ENCODE data around the gene MYPOP.

DNA sequence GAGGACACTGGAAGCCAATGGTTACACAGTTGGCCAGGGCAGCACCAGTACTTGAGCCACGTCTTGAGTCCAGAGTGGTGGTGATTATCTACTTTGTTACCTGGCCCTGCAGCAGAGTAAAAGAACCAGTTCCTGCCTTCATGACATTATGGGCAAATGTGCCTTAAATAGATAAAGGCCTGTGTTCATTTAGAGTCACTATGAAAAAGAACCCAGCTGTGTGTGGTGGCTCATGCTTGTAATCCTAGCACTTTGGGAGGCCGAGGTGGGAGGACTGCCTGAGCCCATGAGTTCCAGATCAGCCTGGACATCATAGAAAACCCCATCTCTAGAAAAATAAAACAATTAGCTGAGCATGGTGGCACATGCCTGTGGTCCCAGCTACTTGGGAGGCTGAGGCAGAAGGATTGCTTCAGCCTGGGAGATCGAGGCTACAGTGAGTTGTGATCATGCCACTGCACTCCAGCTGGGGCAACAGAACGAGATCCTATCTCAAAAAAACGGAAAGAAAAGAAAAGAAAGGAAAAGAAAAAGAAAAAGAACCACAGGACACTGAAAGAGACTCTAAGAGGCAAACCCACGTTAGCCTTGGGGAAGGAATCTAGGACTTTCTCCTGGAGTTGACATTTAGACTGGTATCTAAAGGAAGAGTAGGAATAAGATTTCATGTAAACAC lies 13.1 kb downstream of the MYPOP start:
- TF ChIP-seq SIN3A (IDR thresholded peaks at IDR 0.05; ENCODE audit: low read depth, low read length) (no peak), RAD21 (IDR thresholded peaks at IDR 0.05; ENCODE audit: insufficient read depth, low read depth, low read length) (no peak)
- TF ChIP-seq, protein P1, sequence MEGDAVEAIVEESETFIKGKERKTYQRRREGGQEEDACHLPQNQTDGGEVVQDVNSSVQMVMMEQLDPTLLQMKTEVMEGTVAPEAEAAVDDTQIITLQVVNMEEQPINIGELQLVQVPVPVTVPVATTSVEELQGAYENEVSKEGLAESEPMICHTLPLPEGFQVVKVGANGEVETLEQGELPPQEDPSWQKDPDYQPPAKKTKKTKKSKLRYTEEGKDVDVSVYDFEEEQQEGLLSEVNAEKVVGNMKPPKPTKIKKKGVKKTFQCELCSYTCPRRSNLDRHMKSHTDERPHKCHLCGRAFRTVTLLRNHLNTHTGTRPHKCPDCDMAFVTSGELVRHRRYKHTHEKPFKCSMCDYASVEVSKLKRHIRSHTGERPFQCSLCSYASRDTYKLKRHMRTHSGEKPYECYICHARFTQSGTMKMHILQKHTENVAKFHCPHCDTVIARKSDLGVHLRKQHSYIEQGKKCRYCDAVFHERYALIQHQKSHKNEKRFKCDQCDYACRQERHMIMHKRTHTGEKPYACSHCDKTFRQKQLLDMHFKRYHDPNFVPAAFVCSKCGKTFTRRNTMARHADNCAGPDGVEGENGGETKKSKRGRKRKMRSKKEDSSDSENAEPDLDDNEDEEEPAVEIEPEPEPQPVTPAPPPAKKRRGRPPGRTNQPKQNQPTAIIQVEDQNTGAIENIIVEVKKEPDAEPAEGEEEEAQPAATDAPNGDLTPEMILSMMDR (IDR thresholded peaks at IDR 0.05 in 2 of 3, conservative IDR thresholded peaks at IDR 0.05 in 1 of 3; ENCODE audit: control insufficient read depth in 2 of 3, extremely low read depth in 1 of 3, insufficient read depth in 1 of 3, low read depth in 3 of 3, low read length in 3 of 3), result no peak

All from GM12878 (cell line).